ENCODE data around the gene GJE1.
"Not testable (repeated sequence)": the region's sequence is repeated elsewhere in the genome, so short reads cannot be mapped to it uniquely, and the experiment has no call there.

GJE1 gene

DNA sequence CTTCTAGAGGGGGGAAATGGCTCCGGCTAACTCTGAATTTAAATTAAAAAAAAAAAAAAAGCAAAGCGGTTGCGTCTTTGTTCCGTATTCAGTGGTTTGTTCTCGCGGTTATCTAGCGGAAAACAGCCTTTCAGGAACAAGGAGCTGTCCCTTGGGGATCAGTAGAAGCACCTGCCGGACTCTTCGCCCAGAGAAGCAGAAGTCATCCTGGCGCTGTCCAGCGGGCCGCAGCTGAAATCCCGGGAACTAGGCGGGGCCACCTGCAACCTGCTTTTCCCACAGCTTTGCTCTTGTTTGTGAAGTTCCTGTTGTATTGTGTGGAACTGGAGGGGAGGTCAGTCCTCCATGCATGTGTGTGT lies 43.9 kb upstream of the GJE1 start:
- peak; percentile 84 for ATAC-seq
- TF ChIP-seq ZC3H10 (CRISPR knock-in tag; IDR thresholded peaks at IDR 0.05): no peak
- TF ChIP-seq OSR1 (CRISPR knock-in tag; IDR thresholded peaks at IDR 0.05): peak; percentile 90; the same call in 1 of the 2 replicates

DNA sequence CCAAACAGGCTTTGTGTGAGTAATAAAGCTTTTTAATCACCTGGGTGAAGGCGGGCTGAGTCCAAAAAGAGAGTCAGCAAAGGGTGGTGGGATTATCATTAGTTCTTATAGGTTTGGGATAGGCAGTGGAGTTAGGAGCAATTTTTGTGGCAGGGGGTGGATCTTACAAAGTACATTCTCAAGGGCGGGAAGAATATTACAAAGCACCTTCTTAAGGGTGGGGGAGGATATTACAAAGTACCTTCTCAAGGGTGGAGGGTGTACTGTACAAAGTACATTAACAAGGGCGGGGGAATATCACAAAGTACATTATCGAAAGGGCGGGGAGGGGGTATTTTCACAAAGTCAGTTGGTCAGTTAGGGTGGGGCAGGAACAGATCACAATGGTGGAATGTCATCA lies 27.9 kb upstream of the GJE1 start:
- ATAC-seq: not testable (repeated sequence)

DNA sequence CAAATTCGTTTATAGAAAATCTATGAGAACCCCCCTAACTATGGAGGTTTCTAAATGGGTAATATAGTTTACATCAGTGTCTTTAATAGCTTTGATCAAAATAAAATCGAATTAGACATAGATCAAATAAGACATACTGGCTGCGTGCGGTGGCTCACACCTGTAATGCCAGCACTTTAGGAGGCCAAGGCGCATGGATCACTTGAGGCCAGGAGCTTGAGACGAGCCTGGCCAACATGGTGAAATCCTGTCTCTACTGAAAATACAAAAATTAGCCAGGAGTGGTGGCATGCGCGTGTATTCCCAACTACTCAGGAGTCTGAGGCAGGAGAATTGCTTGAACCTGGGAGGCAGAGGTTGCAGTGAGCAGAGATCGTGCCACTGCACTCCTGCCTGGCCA lies 21.9 kb upstream of the GJE1 start:
- not testable (repeated sequence) for ATAC-seq

DNA sequence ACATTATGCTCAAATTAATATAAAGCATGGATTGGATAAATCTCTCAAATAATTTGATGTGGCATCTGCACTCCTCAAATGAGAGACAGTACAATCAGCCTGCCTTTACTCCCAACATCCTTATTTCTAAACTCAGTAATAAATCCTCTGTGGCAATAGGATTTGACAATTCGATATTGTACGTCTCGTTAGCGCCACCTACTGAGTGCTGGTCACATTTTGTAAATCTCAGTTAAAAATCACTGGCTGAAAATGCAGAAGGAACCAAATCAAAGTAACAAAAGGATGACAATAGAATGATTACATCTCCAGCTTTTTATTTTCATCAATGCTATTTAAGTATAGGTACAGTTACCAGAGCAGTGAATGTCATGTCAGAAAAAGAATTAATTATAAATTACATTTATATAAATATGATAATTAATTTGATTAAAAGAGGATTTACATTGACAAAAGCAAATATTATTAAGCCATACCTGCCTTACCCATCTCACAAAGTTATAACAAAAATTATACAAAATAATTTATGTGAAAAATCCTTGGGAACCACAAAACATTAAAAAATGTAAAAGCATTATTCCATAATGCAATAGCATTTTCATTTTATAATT lies 20.2 kb upstream of the GJE1 start:
- ATAC-seq: peak; percentile 44; the same call in 2 of the 3 replicates

DNA sequence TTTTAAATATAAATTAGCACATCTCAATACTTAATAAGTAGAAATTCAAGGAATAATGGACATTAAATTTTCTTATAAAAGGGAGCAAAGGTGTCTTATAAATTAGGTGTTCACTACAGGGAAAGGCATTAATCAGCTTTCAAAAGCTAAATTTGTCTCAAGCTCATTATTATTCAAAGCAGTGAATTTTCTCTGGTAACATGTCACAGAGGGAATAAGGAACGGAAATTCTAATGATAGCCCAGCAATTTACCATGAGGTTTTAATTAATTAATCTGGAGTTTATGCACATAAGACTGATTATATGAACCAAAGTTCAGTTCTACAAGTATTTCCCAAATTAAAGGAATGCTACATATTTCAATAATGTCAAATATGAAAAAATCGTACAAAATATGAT lies 15.4 kb upstream of the GJE1 start:
- no peak for ATAC-seq
- TF ChIP-seq, protein P1, sequence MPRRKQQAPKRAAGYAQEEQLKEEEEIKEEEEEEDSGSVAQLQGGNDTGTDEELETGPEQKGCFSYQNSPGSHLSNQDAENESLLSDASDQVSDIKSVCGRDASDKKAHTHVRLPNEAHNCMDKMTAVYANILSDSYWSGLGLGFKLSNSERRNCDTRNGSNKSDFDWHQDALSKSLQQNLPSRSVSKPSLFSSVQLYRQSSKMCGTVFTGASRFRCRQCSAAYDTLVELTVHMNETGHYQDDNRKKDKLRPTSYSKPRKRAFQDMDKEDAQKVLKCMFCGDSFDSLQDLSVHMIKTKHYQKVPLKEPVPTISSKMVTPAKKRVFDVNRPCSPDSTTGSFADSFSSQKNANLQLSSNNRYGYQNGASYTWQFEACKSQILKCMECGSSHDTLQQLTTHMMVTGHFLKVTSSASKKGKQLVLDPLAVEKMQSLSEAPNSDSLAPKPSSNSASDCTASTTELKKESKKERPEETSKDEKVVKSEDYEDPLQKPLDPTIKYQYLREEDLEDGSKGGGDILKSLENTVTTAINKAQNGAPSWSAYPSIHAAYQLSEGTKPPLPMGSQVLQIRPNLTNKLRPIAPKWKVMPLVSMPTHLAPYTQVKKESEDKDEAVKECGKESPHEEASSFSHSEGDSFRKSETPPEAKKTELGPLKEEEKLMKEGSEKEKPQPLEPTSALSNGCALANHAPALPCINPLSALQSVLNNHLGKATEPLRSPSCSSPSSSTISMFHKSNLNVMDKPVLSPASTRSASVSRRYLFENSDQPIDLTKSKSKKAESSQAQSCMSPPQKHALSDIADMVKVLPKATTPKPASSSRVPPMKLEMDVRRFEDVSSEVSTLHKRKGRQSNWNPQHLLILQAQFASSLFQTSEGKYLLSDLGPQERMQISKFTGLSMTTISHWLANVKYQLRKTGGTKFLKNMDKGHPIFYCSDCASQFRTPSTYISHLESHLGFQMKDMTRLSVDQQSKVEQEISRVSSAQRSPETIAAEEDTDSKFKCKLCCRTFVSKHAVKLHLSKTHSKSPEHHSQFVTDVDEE (CRISPR knock-in tag; IDR thresholded peaks at IDR 0.05): no peak
- TF ChIP-seq TCF4 (CRISPR knock-in tag; IDR thresholded peaks at IDR 0.05; ENCODE audit: borderline replicate concordance) (no peak), ZNF70 (CRISPR knock-in tag; IDR thresholded peaks at IDR 0.05) (no peak), ZNF565 (CRISPR knock-in tag; conservative IDR thresholded peaks at IDR 0.05; ENCODE audit: low read depth) (no peak), GLIS3 (CRISPR knock-in tag; IDR thresholded peaks at IDR 0.05) (no peak), ISL1 (CRISPR knock-in tag; IDR thresholded peaks at IDR 0.05) (no peak), CSDC2 (CRISPR knock-in tag; IDR thresholded peaks at IDR 0.05) (no peak), TOX (CRISPR knock-in tag; IDR thresholded peaks at IDR 0.05; ENCODE audit: borderline replicate concordance) (no peak), OSR1 (CRISPR knock-in tag; IDR thresholded peaks at IDR 0.05) (no peak), PPARA (CRISPR knock-in tag; IDR thresholded peaks at IDR 0.05; ENCODE audit: borderline replicate concordance) (no peak), ESRRG (CRISPR knock-in tag; IDR thresholded peaks at IDR 0.05) (no peak), ZNF8 (CRISPR knock-in tag; IDR thresholded peaks at IDR 0.05) (no peak)
- TF ChIP-seq, protein P2, sequence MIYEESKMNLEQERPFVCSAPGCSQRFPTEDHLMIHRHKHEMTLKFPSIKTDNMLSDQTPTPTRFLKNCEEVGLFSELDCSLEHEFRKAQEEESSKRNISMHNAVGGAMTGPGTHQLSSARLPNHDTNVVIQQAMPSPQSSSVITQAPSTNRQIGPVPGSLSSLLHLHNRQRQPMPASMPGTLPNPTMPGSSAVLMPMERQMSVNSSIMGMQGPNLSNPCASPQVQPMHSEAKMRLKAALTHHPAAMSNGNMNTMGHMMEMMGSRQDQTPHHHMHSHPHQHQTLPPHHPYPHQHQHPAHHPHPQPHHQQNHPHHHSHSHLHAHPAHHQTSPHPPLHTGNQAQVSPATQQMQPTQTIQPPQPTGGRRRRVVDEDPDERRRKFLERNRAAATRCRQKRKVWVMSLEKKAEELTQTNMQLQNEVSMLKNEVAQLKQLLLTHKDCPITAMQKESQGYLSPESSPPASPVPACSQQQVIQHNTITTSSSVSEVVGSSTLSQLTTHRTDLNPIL (CRISPR knock-in tag; IDR thresholded peaks at IDR 0.05; ENCODE audit: low read depth): no peak
- TF ChIP-seq, protein P3, sequence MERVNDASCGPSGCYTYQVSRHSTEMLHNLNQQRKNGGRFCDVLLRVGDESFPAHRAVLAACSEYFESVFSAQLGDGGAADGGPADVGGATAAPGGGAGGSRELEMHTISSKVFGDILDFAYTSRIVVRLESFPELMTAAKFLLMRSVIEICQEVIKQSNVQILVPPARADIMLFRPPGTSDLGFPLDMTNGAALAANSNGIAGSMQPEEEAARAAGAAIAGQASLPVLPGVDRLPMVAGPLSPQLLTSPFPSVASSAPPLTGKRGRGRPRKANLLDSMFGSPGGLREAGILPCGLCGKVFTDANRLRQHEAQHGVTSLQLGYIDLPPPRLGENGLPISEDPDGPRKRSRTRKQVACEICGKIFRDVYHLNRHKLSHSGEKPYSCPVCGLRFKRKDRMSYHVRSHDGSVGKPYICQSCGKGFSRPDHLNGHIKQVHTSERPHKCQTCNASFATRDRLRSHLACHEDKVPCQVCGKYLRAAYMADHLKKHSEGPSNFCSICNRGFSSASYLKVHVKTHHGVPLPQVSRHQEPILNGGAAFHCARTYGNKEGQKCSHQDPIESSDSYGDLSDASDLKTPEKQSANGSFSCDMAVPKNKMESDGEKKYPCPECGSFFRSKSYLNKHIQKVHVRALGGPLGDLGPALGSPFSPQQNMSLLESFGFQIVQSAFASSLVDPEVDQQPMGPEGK (CRISPR knock-in tag; IDR thresholded peaks at IDR 0.05; ENCODE audit: borderline replicate concordance): no peak
- TF ChIP-seq, protein P4, sequence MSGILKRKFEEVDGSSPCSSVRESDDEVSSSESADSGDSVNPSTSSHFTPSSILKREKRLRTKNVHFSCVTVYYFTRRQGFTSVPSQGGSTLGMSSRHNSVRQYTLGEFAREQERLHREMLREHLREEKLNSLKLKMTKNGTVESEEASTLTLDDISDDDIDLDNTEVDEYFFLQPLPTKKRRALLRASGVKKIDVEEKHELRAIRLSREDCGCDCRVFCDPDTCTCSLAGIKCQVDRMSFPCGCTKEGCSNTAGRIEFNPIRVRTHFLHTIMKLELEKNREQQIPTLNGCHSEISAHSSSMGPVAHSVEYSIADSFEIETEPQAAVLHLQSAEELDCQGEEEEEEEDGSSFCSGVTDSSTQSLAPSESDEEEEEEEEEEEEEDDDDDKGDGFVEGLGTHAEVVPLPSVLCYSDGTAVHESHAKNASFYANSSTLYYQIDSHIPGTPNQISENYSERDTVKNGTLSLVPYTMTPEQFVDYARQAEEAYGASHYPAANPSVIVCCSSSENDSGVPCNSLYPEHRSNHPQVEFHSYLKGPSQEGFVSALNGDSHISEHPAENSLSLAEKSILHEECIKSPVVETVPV (CRISPR knock-in tag; IDR thresholded peaks at IDR 0.05): no peak
- TF ChIP-seq, protein P5, sequence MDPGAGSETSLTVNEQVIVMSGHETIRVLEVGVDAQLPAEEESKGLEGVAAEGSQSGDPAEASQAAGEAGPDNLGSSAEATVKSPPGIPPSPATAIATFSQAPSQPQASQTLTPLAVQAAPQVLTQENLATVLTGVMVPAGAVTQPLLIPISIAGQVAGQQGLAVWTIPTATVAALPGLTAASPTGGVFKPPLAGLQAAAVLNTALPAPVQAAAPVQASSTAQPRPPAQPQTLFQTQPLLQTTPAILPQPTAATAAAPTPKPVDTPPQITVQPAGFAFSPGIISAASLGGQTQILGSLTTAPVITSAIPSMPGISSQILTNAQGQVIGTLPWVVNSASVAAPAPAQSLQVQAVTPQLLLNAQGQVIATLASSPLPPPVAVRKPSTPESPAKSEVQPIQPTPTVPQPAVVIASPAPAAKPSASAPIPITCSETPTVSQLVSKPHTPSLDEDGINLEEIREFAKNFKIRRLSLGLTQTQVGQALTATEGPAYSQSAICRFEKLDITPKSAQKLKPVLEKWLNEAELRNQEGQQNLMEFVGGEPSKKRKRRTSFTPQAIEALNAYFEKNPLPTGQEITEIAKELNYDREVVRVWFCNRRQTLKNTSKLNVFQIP (CRISPR knock-in tag; IDR thresholded peaks at IDR 0.05; ENCODE audit: borderline replicate concordance, low read depth): no peak

More for the DNA sequence above, 20.2 kb upstream of the GJE1 start:
- TF ChIP-seq ESRRG (CRISPR knock-in tag; IDR thresholded peaks at IDR 0.05) (no peak), ISL1 (CRISPR knock-in tag; IDR thresholded peaks at IDR 0.05) (no peak), SNAI2 (CRISPR knock-in tag; IDR thresholded peaks at IDR 0.05) (no peak), TCF4 (CRISPR knock-in tag; IDR thresholded peaks at IDR 0.05; ENCODE audit: borderline replicate concordance) (no peak), ZNF8 (CRISPR knock-in tag; IDR thresholded peaks at IDR 0.05) (no peak), CSDC2 (CRISPR knock-in tag; IDR thresholded peaks at IDR 0.05) (no peak), ZNF565 (CRISPR knock-in tag; conservative IDR thresholded peaks at IDR 0.05; ENCODE audit: low read depth) (no peak), ZNF70 (CRISPR knock-in tag; IDR thresholded peaks at IDR 0.05) (no peak), OSR1 (CRISPR knock-in tag; IDR thresholded peaks at IDR 0.05) (no peak)
- TF ChIP-seq, protein P3 (CRISPR knock-in tag; IDR thresholded peaks at IDR 0.05; ENCODE audit: borderline replicate concordance): no peak
- TF ChIP-seq, protein P4 (CRISPR knock-in tag; IDR thresholded peaks at IDR 0.05): no peak
